ENCODE results near the gene SLC35B2. TPM values are rescaled to one million over a fixed set of nuclear protein-coding genes. Genes with fewer than 3 reads are reported as not detected.

Gene SLC35B2
- total RNA-seq, 2 donors from 2014 or later = 23.1 to 28.9 TPM

DNA sequence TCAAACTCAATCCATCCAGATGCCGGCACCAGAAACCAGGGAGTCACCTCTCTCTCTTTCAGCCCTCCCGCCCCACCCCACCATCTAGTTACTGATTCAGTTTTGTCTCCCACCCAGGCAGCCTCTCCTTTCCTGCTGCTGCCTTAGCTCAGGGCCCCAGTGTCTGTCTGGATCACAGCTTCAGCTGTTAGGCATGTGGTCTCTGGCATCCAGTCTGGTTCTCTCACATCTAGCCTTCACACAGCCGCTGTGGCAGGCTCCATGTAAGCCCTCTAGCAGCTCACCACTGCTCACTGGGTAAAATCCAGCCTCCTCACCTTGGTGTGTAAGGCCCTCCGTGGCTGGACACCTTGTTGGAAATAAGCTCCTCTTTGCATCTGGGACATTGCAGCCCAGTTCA, 34.5 kb upstream of the SLC35B2 start:
- no peak for DNase-seq (ENCODE audit: low spot score)
- intact Hi-C loops (cut with DNase I) = no loop called here

DNA sequence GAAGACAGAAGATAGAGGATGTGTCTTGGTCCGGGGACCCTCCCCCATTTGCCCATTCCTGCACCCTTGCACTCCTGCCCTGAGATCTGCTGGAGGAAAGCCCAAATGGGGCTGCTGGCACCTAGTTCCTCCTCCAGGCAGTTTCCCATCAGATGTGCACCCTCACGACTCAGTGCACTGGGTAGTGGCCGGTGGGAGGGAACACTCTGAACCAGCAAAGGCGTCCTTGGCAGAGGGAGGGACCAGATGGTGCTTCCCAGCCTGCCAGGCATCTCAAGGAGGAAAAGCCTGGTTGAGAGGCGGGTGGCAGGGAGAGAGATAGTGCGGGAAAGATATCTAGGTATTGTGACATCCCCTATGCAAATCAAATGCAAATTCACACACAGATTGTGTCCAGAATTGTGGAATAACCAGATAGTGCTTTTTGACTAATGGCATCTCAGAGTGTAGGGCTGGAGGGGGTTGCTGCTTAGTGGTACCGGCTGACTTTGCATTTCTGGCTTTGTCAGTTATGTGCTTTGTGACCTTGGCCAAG, 32.5 kb upstream of the SLC35B2 start:
- intact Hi-C loops (cut with DNase I) = no loop called here
- no peak for DNase-seq (ENCODE audit: low spot score)

DNA sequence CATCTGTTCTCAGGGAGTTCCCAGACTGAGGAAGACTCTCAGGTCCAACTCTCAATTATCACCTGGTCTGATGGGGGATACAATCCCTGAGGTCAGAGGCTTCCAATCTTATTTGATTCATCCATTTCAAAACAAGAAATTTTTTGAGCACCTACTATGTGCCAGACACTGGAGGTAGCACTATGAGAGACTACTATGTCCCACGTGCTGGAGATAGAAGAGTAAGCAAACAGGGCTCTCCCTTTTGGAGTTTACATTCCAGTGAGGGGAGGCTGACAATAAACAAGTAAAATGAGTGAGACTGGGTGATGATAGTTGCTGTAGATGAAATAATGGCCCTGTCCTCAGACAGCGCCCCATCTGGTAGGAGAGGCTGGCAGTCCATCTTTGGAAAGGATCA, 29.4 kb upstream of the SLC35B2 start:
- no peak for DNase-seq (ENCODE audit: low spot score)
- intact Hi-C loops (cut with DNase I) = no loop called here

DNA sequence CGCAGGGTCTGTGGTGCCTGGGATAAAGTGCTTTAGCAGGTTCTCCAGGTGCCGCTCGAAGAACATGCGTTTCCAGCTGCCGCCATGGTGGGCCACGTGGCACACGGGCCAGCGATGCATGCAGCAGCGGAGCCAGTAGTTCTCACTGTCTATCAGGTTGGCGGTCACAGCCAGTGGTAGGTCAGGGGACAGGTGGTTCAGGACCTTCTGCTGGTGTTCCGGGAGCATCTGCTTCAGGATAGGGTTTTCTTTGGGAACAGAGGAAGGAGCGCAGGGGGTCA, 28.9 kb upstream of the SLC35B2 start:
- intact Hi-C loops (cut with DNase I) = no loop called here
- DNase-seq (ENCODE audit: low spot score) = no peak

DNA sequence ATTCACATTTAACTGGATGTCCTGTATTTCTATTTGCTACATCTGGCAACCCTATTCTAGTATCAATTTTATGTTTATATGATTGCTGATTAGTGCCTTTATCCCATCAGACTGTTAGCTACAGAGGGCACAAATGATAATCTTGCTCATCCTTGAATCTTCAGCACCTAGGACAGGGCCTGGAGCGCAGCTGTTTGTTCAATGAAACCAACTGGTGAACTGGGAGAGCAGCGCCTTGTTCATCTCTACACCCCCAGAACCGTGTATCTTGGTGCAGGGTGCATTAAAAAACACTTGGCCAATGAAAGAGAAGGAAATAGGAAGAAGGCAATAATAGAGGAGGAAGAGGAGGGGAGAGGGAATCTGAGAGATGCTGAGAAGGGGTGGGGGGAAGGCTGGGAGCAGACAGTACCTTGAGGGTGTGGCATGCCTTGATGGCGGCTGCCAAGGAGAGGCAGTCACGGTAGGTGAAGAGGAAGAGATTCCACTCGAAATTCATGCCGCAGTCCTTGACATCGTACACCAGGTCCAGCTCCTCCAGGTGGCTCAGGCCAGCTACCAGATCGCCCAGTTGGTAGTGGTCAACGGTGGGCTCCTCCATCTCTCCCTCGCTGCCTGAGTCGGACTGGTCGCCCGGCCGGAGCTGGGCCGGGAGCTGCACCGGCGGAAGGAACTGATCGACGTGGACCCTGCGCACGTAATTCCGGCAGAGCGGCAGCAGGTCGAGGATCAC, 28.4 kb upstream of the SLC35B2 start:
- no peak for DNase-seq (ENCODE audit: low spot score)
- intact Hi-C loops (cut with DNase I) = no loop called here

DNA sequence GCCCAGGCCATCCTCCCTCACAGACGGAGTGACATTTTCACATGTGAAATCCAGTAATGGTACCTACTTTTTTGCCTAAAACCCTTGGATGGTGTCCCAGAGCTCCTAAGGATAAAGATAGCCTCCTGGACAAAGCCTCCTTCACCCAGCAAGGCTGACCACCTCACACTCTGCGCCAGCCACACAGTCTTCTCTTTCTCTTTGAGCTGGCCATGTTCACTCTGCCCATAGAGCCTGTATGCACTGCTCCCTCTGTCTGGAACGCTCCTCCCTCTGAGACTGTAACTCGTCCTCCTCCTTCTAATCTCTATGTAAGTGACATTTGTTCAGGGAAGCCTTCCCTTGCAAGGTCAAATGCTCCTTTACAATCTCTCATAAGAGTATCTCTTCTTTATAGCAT, 27.5 kb upstream of the SLC35B2 start:
- intact Hi-C loops (cut with DNase I) = no loop called here
- DNase-seq (ENCODE audit: low spot score) = no peak

DNA sequence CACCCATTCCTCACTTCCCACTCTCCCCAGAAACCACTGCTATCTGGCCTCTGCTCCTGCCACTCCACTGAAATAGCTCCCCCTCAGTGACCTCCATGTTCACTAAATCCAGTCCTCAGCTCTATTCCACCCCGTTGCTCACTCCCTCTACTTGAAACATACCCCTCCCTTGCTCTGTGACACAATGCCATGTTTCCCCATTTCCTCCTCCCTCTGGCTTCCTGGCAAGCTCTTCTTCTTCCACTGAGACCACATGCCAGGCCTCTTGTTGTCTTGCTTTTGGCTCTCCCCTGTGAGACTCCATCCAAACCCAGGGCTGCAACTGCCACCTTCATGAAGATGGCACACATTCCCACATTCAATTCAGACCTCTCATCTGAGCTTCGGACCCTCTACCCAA, 26.8 kb upstream of the SLC35B2 start:
- DNase-seq (ENCODE audit: low spot score) = no peak
- intact Hi-C loops (cut with DNase I) = no loop called here

DNA sequence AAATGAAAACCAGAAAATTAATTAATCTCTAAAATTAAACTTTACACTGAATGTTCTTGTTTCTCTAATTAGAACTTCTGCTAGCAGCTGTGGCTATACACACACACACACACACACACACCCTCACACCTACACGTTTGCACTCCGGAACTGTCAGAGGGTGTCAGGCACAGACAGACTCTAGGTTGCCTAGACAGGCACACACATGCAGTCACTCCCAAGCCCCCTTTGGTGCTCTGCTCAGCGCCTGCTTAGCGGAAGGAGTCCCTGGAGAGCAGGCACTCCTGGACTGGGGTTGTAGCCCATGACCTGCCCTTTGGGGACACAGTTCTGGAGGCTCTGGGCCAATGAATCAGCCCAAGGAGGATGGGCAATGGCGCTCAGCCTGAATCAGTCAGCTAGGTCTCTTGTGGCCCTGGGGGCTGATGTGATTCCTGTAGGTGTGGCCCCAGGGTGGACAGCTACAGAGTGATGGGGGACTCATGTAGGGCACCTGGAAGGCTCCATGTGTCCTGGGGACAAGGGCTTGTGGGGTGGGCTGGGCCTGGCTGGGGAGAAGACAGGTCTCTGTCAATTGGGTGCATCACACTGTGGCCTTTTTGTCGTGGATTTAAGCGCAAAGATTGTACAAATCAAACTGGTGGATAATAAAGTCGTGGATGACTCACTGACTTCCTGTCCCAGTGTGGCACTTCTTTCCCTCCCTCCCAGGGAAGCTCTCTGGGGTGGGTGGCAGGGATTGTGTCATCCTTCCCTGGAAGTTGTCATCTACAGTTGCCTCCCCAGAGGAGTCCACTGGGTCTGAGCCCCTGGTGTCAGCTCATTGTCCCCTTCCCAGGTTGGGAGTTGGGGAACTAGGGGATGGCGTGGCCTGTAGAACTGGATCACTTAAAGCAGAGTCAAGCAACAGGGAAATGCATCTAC, 21.7 kb upstream of the SLC35B2 start:
- DNase-seq (ENCODE audit: low spot score) = no peak
- intact Hi-C loops (cut with DNase I) = no loop called here

DNA sequence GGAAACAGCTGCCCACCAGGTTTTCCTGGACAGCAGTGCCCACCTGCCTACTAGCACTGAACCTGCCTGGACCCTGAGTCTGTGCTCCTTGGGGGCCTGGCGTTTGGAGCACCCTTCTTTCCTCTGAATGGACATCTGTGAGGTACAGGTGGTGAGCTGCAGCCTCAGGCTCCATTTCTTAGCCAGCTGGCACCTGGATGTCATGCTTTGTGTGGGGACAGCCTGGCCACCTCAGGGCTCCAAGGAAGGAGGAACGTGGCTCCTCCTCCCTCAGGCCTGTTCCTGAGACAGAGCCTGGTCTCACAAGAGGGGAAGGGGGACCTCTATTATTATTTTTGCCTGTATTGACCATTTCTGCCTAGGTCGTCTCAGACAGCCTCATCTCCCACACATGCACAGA, 21.0 kb upstream of the SLC35B2 start:
- no peak for DNase-seq (ENCODE audit: low spot score)
- intact Hi-C loops (cut with DNase I) = no loop called here

DNA sequence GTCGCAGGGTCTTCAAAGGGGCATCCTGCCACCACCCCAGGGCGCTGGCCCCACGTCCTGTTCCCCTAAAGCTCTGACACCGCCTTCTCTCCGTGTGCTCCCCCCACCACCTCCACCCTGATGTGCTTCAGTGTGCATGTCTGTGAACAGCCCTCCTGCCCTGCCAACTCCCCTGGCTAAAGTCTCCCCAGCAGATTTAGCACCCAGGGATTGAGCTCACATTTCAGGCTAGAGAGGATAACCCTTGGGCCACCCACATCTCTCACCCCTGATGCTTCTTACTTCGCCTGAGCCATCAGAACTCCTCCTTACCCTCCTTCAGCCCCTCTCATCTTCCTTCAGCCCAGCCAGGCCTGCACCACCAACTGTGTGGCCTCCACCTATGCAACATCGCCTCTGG, 20.4 kb upstream of the SLC35B2 start:
- intact Hi-C loops (cut with DNase I) = no loop called here
- DNase-seq (ENCODE audit: low spot score) = no peak

DNA sequence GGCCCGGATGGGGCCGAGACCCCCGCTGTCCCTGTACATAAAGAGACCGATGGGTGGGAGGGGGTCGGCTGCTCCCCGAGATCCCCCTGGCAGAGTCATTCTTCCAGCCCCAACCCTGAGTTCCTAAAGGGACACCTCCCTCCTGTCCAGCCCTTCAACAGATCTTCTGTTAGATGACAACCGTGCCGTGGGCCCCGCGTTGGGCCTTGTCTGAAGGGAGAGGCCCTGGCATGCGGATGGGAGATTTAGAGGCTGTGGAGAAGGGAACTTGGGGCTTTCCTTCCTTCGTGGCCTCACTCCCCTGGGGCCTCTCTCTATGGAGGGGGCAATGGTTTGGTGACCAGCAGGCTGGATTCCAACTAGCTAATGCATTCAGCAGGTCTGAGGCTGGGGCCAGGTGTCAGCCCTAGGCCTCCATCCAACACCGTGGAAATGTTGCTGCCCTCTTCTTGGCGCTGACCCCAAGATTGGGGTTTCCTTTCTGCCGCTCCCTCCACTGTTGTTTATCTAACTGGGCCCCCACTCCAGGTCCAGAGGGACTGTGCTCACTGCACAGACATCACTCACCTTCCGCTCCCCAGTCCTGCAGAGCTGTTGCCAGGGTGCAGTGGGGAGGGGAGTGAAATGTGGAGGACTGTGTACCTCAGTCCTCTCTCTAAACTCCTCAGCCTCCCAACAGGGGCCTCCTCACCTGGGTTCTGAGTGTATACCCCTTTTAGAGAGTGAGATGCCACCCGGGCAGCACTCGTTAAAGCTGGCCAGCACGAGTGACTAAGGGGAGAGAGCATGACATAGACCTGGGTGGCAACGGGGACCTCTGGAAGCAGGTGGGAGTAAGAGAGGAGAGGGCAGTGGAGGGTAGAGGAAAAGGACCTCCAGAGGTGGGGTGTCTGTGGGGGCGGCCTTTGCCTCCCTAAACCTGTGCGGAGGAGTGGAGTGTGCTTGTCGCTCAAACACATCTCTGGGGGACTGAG, 19.6 kb upstream of the SLC35B2 start:
- intact Hi-C loops (cut with DNase I) = no loop called here
- no peak for DNase-seq (ENCODE audit: low spot score)

DNA sequence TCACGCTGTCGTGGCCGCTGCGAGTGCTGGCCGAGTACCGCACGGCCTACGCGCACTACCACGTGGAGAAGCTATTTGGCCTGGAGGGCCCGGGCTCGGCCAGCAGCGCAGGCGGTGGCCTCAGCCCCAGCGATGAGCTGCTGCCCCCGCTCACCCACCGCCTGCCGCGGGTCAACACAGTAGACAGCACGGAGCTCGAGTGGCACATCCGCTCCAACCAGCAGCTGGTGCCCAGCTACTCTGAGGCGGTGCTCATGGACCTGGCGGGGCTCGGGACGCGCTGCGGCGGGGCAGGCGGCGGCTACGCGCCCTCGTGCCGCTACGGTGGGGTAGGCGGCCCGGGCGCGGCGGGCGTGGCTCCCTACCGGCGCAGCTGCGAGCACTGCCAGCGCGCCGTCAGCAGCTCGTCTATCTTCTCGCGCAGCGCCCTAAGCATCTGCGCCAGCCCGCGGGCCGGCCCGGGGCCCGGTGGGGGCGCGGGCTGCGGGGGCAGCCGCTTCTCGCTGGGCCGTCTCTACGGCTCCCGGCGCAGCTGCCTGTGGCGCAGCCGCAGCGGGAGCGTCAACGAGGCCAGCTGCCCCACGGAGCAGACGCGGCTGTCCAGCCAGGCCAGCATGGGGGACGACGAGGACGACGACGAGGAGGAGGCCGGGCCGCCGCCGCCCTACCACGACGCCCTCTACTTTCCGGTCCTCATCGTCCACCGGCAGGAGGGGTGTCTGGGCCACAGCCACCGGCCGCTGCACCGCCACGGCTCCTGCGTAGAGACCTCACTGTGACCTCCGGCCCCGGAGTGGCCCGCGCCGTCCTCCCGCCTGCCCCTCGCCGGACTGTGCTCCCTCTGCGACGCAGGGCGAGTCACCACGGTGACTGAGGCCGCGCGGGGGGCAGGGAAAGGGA, 18.7 kb upstream of the SLC35B2 start:
- intact Hi-C loops (cut with DNase I) = no loop called here
- DNase-seq (ENCODE audit: low spot score) = no peak

DNA sequence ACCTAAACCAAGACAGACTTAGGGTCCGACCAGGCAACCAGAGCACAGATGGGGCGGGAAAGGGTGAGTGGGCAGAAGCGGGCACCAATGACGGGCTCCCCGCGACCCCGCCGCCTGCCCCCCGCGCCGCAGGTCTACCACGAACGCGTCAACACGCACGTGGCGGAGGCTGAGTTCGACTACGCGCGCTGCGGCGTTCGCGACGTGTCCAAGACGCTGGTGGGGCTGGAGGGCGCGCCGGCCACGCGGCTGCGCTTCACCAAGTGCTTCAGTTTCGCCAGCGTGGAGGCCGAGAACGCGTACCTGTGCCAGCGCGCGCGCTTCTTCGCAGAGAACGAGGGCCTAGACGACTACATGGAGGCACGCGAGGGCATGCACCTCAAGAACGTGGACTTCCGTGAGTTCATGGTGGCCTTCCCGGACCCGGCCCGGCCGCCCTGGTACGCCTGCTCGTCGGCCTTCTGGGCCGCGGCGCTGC, 18.0 kb upstream of the SLC35B2 start:
- intact Hi-C loops (cut with DNase I) = no loop called here

DNA sequence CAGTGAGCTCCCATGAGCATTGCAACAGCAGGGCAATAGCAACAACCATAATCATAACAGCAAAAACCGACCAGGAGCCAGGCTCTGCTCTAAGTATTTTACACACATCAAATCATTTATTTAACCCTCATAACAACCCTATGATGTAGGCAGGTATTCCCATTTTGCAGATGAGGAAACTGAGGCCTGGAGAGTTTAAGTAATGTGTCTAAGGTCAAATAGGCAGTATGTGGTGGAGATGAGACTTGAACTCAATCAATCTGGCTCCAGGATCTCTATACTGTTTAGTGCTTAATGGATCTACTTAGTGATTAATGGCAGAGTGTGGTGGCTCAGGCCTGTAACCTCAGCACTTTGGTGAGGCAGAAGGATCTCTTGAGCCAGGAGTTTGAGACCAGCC, 16.3 kb upstream of the SLC35B2 start:
- DNase-seq (ENCODE audit: low spot score) = no peak
- intact Hi-C loops (cut with DNase I) = no loop called here

More for the DNA sequence above, 18.0 kb upstream of the SLC35B2 start:
- DNase-seq (ENCODE audit: low spot score) = no peak

DNA sequence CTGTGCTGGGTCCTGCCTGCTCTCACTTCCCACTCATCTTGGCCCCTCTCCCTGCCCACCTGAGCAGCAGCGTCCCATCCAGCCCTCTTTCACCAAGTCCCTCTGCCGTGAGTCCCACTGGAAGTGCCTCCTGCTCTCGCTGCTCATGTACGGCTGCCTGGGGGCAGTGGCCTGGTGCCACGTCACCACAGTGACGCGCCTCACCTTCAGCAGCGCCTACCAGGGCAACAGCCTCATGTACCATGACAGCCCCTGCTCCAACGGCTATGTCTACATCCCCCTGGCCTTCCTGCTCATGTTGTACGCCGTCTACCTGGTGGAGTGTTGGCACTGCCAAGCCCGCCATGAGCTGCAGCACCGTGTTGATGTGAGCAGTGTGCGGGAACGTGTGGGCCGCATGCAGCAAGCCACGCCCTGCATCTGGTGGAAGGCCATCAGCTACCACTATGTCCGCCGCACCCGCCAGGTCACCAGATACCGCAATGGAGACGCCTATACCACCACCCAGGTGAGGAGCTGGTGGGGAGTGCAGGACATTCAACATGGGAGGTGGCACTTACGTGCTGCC, 15.8 kb upstream of the SLC35B2 start:
- intact Hi-C loops (cut with DNase I) = no loop called here
- DNase-seq (ENCODE audit: low spot score) = no peak

DNA sequence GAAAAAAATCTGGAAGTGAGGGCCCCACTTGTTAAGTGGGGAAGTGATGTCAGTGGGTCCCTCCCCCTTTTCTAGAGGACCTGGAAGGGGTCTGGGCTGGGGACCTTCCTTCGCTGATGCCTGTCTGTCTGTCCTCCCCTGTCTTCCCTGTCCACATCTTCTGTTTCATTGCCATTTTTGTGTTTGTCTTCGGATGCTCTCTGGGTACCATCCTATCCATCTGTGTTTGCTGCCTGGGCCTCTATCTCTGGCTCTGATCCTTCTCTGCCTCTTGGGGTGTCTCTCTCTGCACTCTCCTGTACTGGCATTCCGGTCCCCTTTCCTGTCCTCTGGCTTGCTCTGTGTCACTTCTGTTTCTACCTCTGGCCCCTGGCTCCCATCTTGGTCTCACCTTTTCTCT, 15.2 kb upstream of the SLC35B2 start:
- intact Hi-C loops (cut with DNase I) = no loop called here

DNA sequence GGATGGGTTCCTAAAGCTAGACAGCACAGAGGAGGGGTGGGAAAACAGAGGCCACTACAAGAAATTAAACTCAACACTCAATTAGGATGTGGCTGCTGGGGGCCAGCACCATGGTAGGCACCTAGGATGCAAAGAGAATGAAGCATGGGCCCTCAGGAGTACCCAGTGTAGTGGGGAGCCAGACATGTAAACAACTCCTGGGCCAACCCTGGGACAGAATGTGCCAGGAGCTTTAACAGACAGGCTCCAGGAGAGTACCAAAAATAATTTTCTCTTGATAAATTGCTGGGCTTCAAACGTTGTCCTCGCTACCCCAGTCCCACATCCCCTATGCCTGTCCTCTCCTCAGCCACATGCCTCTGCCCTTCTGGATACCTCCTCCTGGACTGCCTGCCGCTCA, 14.6 kb upstream of the SLC35B2 start:
- no peak for DNase-seq (ENCODE audit: low spot score)
- intact Hi-C loops (cut with DNase I) = no loop called here

More for the DNA sequence above, 15.2 kb upstream of the SLC35B2 start:
- DNase-seq (ENCODE audit: low spot score) = no peak

DNA sequence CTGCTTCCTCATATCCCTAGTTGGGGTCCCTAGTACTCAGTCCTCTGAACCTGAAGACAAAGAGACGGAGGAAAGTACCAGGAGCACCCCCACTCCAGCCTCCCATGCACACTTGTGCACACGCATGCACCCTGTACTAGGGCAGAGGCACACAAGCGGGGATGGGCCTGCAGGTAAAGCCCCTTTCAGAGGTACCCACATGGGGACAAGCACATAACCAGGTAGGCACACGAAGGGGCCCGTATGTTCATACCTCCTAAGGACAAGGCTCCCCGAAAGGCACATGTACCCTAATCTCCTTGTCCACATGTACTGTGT, 14.0 kb upstream of the SLC35B2 start:
- no peak for DNase-seq (ENCODE audit: low spot score)
- intact Hi-C loops (cut with DNase I) = no loop called here
